ENCODE results near the gene C13orf46.

C13orf46 gene

DNA sequence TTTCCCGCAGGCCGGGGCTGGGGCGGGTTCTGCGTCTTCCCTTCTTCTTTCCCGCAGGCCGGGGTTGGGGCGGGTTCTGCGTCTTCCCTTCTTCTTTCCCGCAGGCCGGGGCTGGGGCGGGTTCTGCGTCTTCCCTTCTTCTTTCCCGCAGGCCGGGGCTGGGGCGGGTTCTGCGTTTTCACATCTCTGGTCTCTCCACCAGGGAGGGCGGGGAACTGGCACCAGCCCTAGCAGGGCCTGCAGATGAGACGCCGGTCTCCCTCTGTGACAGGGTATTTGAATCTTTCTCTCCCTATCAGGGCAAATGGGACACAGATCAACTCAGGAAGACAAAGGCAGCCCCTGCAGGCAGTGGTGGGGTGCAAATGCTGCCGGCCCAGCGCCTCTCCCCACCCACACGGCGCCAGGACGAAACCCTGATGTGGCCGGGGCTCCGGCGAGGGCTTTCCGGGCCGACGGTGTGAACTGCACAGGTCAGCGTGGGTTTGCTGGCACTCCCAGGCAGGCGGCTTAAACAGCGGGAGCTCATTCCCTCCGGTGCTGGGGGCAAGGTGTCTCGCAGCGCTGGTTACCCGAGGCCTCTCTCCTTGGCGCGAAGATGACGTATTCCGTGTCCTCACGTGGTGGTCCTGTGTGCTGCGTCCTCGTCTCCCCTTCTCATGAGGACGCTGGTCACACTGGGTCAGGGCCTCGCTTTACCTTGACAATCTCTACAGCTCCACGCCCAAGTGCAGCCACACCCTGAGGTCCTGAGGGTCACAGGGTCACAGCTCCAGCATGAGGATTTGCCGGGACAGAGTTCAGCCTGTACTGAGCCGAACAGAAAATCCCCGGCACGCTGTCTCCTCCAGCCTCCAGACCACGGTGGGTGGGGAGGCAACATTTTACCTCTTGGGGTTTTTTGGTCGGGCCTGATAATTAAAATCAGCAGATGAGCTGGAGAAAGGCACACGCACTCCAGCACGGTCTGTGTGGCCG lies 717 bp upstream of the C13orf46 start:
- ChIA-PET POLR2A (no interaction called here), CTCF (no interaction called here)
- TF ChIP-seq, protein P1, sequence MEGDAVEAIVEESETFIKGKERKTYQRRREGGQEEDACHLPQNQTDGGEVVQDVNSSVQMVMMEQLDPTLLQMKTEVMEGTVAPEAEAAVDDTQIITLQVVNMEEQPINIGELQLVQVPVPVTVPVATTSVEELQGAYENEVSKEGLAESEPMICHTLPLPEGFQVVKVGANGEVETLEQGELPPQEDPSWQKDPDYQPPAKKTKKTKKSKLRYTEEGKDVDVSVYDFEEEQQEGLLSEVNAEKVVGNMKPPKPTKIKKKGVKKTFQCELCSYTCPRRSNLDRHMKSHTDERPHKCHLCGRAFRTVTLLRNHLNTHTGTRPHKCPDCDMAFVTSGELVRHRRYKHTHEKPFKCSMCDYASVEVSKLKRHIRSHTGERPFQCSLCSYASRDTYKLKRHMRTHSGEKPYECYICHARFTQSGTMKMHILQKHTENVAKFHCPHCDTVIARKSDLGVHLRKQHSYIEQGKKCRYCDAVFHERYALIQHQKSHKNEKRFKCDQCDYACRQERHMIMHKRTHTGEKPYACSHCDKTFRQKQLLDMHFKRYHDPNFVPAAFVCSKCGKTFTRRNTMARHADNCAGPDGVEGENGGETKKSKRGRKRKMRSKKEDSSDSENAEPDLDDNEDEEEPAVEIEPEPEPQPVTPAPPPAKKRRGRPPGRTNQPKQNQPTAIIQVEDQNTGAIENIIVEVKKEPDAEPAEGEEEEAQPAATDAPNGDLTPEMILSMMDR (IDR thresholded peaks at IDR 0.05; ENCODE audit: insufficient read depth, low read length, missing control alignments), result no peak
- no peak for DNase-seq (ENCODE audit: low read depth, low spot score)
- H3K4me3 ChIP-seq (ENCODE audit: low read depth, low read length), result no peak overlapping the region

DNA sequence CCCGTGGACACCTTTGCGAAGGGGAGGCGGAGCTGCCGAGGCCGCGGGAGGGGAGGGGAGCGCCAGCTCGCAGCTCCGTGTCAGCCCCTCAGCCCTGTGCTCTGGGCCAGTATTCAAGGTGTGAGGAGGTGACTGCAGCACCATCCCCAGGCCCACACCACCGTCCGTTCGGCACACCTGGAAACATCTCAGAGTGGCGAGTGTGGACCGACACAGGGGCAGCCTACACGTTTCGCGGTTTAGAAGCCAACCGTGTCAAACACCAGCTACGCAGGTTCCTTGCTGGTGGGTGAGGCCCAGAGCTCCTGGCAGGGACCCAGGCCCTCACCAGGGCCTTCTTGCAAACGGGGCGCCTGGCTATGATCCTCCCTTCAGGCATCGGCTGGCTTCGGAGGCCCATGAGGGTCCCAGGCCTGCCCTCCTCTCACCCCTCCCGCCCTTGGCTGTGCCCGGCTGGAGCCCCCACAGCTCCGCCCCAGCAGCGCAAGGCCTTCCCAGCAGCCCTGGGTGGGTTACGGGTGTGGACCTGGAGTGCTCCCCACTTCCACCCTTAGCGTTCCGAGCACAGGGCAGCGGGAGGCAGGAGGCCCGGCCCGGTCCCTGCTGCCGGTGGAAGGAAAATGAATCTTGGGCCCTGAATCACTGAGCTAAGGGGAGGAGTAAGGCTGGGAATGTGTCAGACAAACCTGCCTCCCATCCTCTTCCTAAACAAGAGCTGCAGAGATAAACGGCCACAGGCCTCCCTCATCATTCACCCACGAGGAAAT lies 1.2 kb downstream of the C13orf46 start:
- CTCF ChIA-PET, result interaction anchor here (1.2 to 1.3 kb wide), 2 partner anchors 10 to 21 kb away, joined by 3 read pairs; no protein-coding TSS in a partner anchor

GRCh38 chr13:113971471-113972231 lies 2.2 kb downstream of the C13orf46 start:
- TF ChIP-seq, protein P1 (IDR thresholded peaks at IDR 0.05; ENCODE audit: insufficient read depth, low read length, missing control alignments), result no peak
- no peak for DNase-seq (ENCODE audit: low read depth, low spot score)
- CTCF ChIA-PET, result interaction anchor here (1.2 kb wide), 1 partner anchor 22 kb away, joined by 3 read pairs; no protein-coding TSS in a partner anchor
- POLR2A ChIA-PET, result no interaction called here
- no peak overlapping the region for H3K4me3 ChIP-seq (ENCODE audit: low read depth, low read length)

More for the DNA sequence above, 1.2 kb downstream of the C13orf46 start:
- no peak for DNase-seq (ENCODE audit: low read depth, low spot score)
- H3K4me3 ChIP-seq (ENCODE audit: low read depth, low read length), result no peak overlapping the region
- POLR2A ChIA-PET, result no interaction called here
- TF ChIP-seq, protein P1 (IDR thresholded peaks at IDR 0.05; ENCODE audit: insufficient read depth, low read length, missing control alignments), result no peak

GRCh38 chr13:113970810-113971470 lies 2.9 kb downstream of the C13orf46 start:
- H3K4me3 ChIP-seq (ENCODE audit: low read depth, low read length), result no peak overlapping the region
- TF ChIP-seq, protein P1 (IDR thresholded peaks at IDR 0.05; ENCODE audit: insufficient read depth, low read length, missing control alignments), result no peak
- POLR2A ChIA-PET, result no interaction called here
- CTCF ChIA-PET, result no interaction called here
- DNase-seq (ENCODE audit: low read depth, low spot score), result no peak

- no peak for DNase-seq (ENCODE audit: low read depth, low spot score)
- ChIA-PET POLR2A (no interaction called here), CTCF (no interaction called here)
- TF ChIP-seq, protein P1 (IDR thresholded peaks at IDR 0.05; ENCODE audit: insufficient read depth, low read length, missing control alignments), result no peak
- no peak overlapping the region for H3K4me3 ChIP-seq (ENCODE audit: low read depth, low read length)
Measured at GRCh38 chr13:113969973-113970611, 3.8 kb downstream of the C13orf46 start.
